ENCODE measurements around the gene CA11. TPM values are rescaled to one million over a fixed set of nuclear protein-coding genes. Genes with fewer than 3 reads are reported as not detected.
"Not testable (repeated sequence)": the region's sequence is repeated elsewhere in the genome, so short reads cannot be mapped to it uniquely, and the experiment has no call there.

The CA11 gene
- total and polyA plus RNA-seq, 2 donors (not counting 1 experiment from before 2014, with no cell fraction given): 1.7 to 4.1 TPM

GRCh38 chr19:48680436-48681126 lies 34.6 kb upstream of the CA11 start:
- TF ChIP-seq EZH2 (IDR thresholded peaks at IDR 0.05; ENCODE audit: low read length, missing control alignments): no peak
- no peak for TF ChIP-seq CTCF (conservative IDR thresholded peaks at IDR 0.05 in 1 of 2, IDR thresholded peaks at IDR 0.05 in 1 of 2; ENCODE audit: low read depth in 1 of 2, low read length in 2 of 2)
- Histone ChIP-seq H4K20me1 (ENCODE audit: control insufficient read depth, extremely low read depth, insufficient read depth, low read length) (no peaks in the 10 kb centered on the region), H3K79me2 (ENCODE audit: control insufficient read depth, insufficient read depth, low read length) (no peaks in the 10 kb centered on the region), H3K4me2 (ENCODE audit: extremely low read depth, insufficient read depth, low read length) (no peak overlapping the region), H3K9me3 (ENCODE audit: control insufficient read depth, insufficient read depth, low read depth, low read length) (no peaks in the 10 kb centered on the region), H3K4me3 (replicated peaks in 1 of 4; ENCODE audit: control extremely low read depth in 1 of 4, insufficient read depth in 1 of 4, low read depth in 3 of 4, low read length in 4 of 4) (no peak overlapping the region), H3K4me1 (ENCODE audit: control insufficient read depth, extremely low read depth, insufficient read depth, low read length) (no peaks in the 10 kb centered on the region), H3K27me3 (ENCODE audit: control insufficient read depth, insufficient read depth, low read length) (no peaks in the 10 kb centered on the region), H3K36me3 (ENCODE audit: control insufficient read depth, insufficient read depth, low read length) (no peaks in the 10 kb centered on the region), H2AFZ (ENCODE audit: low read length) (no peak overlapping the region), H3K9ac (ENCODE audit: insufficient read depth, low read length) (no peak overlapping the region), H3K27ac (ENCODE audit: insufficient read depth, low read length) (peak overlapping the region; percentile 32)
- DNase-seq (ENCODE audit: low read depth in 2 of 2): no peak

GRCh38 chr19:48680006-48680405 lies 34.0 kb upstream of the CA11 start:
- not testable (repeated sequence) for H3K9me3 ChIP-seq (ENCODE audit: control insufficient read depth, insufficient read depth, low read depth, low read length); H3K9ac ChIP-seq (ENCODE audit: insufficient read depth, low read length); DNase-seq (ENCODE audit: low read depth in 2 of 2); H3K36me3 ChIP-seq (ENCODE audit: control insufficient read depth, insufficient read depth, low read length); H3K4me2 ChIP-seq (ENCODE audit: extremely low read depth, insufficient read depth, low read length); H4K20me1 ChIP-seq (ENCODE audit: control insufficient read depth, extremely low read depth, insufficient read depth, low read length); H2AFZ ChIP-seq (ENCODE audit: low read length); H3K27ac ChIP-seq (ENCODE audit: insufficient read depth, low read length); H3K79me2 ChIP-seq (ENCODE audit: control insufficient read depth, insufficient read depth, low read length); H3K4me3 ChIP-seq (replicated peaks in 1 of 4; ENCODE audit: control extremely low read depth in 1 of 4, insufficient read depth in 1 of 4, low read depth in 3 of 4, low read length in 4 of 4); H3K27me3 ChIP-seq (ENCODE audit: control insufficient read depth, insufficient read depth, low read length); H3K4me1 ChIP-seq (ENCODE audit: control insufficient read depth, extremely low read depth, insufficient read depth, low read length)

- Histone ChIP-seq H3K4me3 (replicated peaks in 1 of 4; ENCODE audit: control extremely low read depth in 1 of 4, insufficient read depth in 1 of 4, low read depth in 3 of 4, low read length in 4 of 4) (no peak overlapping the region), H3K9me3 (ENCODE audit: control insufficient read depth, insufficient read depth, low read depth, low read length) (no peaks in the 10 kb centered on the region), H3K27ac (ENCODE audit: insufficient read depth, low read length) (no peak overlapping the region), H3K4me2 (ENCODE audit: extremely low read depth, insufficient read depth, low read length) (no peak overlapping the region), H3K4me1 (ENCODE audit: control insufficient read depth, extremely low read depth, insufficient read depth, low read length) (no peaks in the 10 kb centered on the region), H2AFZ (ENCODE audit: low read length) (no peak overlapping the region), H4K20me1 (ENCODE audit: control insufficient read depth, extremely low read depth, insufficient read depth, low read length) (no peaks in the 10 kb centered on the region), H3K79me2 (ENCODE audit: control insufficient read depth, insufficient read depth, low read length) (no peaks in the 10 kb centered on the region), H3K9ac (ENCODE audit: insufficient read depth, low read length) (no peak overlapping the region), H3K36me3 (ENCODE audit: control insufficient read depth, insufficient read depth, low read length) (no peaks in the 10 kb centered on the region), H3K27me3 (ENCODE audit: control insufficient read depth, insufficient read depth, low read length) (no peaks in the 10 kb centered on the region)
- no peak for TF ChIP-seq CTCF (conservative IDR thresholded peaks at IDR 0.05 in 1 of 2, IDR thresholded peaks at IDR 0.05 in 1 of 2; ENCODE audit: low read depth in 1 of 2, low read length in 2 of 2)
- TF ChIP-seq EZH2 (IDR thresholded peaks at IDR 0.05; ENCODE audit: low read length, missing control alignments): no peak
- no peak for DNase-seq (ENCODE audit: low read depth in 2 of 2)
Observed at GRCh38 chr19:48678201-48678600, 32.2 kb upstream of the CA11 start.
